HG03280 (cell line): ENCODE results near the gene COL16A1.

ENCODE experiments used
- ATAC-seq: cut with Tn5 transposase; IDR thresholded peaks from one replicate; pipeline ENCODE4 v1.9.1; 2021; ENCODE audit warnings: mild to moderate bottlenecking, moderate library complexity; ENCODE audit not compliant: unreplicated experiment

The COL16A1 gene

GRCh38 chr1:31651766-31652165, 52.1 kb downstream of the COL16A1 start:
- ATAC-seq, result no peak

DNA sequence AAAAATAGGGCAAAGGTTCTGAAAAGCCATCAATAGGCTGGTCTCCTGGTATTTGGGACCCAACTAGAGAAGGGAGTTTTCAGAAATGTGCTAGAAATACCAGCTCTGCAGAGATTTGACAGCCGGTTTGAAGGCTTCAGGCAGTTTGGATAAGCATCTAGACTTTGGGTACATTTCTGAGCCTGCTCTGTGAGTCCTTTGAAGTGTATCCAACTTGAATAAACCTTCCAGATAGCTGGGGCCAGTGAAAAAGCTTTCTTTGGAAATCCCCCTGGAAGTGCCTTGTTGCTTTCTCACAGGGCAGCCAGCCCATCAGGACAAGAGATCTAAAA, 52.8 kb downstream of the COL16A1 start:
- ATAC-seq, result no peak

GRCh38 chr1:31650161-31651088, 53.4 kb downstream of the COL16A1 start:
- ATAC-seq, result no peak

- no peak for ATAC-seq
Measured at GRCh38 chr1:31648641-31649357, 55.0 kb downstream of the COL16A1 start.

GRCh38 chr1:31648190-31648589, 55.6 kb downstream of the COL16A1 start:
- no peak for ATAC-seq

DNA sequence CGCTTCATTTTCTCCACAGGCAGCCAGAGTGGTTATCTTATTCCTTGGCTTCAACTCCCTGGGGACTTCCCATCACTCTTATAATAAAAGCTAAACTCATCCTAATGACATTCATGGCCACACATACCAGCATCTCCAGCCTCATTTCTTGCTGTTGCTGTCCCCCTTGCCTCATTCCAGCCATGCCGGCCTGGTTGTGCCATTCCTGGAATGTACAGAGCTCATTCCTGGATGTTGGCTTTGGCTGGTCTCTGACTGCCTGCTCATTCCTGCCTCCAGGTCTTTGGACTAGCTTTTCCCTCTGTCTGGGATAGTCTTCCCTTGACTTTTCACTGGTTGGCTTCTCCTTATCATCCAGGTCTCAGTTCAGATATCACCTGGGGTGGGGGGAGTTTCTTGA, 56.7 kb downstream of the COL16A1 start:
- no peak for ATAC-seq

- no peak for ATAC-seq
Measured at GRCh38 chr1:31646259-31646960, 57.4 kb downstream of the COL16A1 start.

DNA sequence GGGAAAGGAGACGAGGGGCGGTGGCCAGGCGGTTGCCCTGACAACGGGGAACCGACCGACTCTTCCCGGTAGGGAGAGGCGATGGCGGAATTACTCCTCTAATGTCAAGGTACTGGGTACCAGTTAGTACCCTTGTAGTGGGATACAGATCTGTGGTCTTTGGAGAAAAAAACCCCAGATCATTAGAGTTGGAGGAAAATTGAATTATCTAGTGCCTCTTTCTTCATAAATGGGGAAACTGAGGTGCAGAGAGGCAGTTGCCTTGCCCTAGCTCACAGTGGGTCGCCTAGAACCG, 58.6 kb downstream of the COL16A1 start:
- ATAC-seq, result no peak

GRCh38 chr1:31644560-31645273, 59.1 kb downstream of the COL16A1 start, which contains the start of gene PEF1:
Gene PEF1 (minus strand): TSS chr1:31644876. CDS start chr1:31644864, 12 bp downstream.
- ATAC-seq, result peak; percentile 90

DNA sequence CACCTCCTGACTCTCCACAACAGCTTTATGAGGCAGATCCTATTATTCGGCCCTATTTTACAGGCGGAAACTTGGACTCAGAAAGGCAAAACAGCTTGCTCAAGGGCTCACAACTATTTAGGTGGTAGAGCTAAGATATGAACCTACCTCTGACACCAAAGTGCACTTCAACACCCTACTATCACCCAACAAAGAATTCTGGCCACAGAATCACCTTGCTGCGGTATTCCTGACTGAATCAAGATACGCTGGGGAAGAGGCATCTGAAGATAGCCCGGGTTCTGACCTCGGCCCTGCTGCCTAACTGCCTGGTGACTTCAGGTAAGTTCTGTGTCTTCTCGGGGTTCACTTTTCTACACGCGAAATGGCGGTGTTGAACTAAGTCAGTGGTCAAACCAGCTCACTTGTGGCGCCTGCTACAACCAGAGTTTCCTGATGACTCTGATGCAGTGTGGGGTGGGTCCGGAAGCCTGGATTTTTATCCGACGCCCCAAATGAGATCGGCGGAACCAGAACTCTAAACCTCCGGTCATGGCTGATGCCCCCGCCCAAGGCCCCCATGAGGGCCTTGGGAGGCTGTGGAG, 59.7 kb downstream of the COL16A1 start:
- no peak for ATAC-seq

DNA sequence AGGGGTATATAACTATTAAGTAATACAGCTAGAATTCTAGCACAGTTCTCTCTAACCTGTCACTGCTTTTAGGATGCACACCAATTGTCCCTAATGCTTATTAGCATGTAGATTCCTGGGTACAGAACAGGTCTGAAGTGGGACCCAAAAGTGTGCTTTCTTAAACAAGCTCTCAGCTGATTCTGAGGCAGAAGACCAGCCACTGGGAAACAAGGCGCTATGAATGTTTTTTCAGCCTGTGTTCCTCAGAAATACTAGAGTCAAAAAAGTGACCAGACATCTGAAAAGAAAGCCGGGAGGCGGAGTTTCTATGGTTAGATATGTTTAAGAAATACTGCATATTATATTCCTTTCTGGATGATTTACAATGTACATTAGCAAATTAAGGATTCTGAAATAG, 60.9 kb downstream of the COL16A1 start:
- no peak for ATAC-seq

DNA sequence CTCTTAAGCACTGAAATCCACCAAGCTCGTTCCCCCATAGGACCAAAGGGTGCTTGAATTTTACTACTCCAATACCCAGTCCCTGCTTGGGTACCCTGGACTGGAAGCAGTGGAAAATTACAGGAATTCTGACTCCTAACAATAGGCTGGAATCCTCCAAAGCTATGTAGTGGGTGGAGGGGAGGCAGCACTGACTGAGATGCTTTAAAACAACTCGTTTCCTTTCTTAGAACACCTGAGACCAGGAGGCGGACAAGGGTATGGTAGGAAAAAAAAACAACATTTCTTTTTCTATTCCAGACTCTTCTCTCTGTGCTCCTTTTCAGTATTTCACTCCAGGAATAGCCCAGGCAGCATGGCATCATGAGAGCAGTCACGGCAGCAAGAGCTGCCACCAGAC, 61.5 kb downstream of the COL16A1 start:
- no peak for ATAC-seq

- ATAC-seq, result no peak
Measured at GRCh38 chr1:31640964-31641363, 62.9 kb downstream of the COL16A1 start.

GRCh38 chr1:31640179-31640578, 63.6 kb downstream of the COL16A1 start:
- ATAC-seq, result no peak

DNA sequence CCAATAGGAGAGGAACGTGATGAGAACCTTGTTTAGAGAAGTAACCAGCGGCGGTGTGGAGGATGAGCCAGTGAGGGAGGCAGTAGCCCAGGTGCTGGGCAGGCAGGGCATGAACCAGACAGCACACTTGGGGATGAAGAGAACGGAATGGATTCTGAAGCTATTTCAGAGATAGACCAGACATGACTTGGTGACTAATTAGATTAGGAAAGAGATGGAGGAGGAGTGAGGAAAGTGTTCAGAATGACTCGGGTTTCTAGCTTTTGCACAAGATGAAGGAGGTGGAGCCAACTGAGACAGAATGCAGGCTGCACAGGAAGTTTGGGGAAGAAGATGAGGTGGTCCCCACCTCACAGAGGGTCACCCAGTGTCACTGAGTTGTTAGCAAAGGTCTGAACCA, 64.3 kb downstream of the COL16A1 start:
- no peak for ATAC-seq

- ATAC-seq, result no peak
Measured at GRCh38 chr1:31637915-31638673, 65.7 kb downstream of the COL16A1 start.

DNA sequence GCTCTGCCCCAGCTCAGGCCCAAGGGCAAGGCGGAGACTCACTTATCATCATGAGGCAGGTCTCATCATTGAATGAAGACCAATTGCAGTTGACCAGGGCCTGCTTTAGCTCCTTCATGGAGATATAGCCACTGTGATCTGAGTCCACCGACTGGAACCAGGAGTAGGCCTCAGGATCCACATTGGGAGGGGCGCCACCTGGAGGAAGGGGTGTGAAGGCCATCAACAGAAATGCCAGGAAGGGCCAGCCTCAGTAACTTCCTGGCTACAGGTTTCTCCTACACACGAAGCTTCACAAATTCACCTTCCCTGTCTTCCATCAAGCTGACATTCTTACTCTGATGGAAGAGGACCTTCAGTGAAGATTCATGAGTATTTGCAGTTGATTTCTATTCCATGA, 70.7 kb downstream of the COL16A1 start:
- no peak for ATAC-seq

GRCh38 chr1:31632649-31633048, 71.2 kb downstream of the COL16A1 start:
- ATAC-seq, result no peak

- no peak for ATAC-seq
Measured at GRCh38 chr1:31628931-31629556, 74.8 kb downstream of the COL16A1 start.
